Adrenal gland (tissue), 12 donors: ENCODE data around the gene EZR. TPM values are rescaled to one million over a fixed set of nuclear protein-coding genes. Genes with fewer than 3 reads are reported as not detected.
A peak's percentile ranks its signal among the peaks of the same experiment; 100 is the strongest.
"Not testable (repeated sequence)": the region's sequence is repeated elsewhere in the genome, so short reads cannot be mapped to it uniquely, and the experiment has no call there.

ENCODE experiments used
- DNase-seq, 7 donors: peaks; one replicate each; pipeline ENCODE4 v3.0.0-alpha.2; 2019 to 2020
- H3K27ac ChIP-seq, 5 donors: fragments of 200-600 bp; sonication (generic) in 4 of 5; 1 replicate in 3 of 5; 2 replicates in 2 of 5; pipeline versions ENCODE4 v1.5.1 to v1.8.0; 2016 to 2020; ENCODE audit warnings: mild to moderate bottlenecking in 1 of 5
- H3K27me3 ChIP-seq: fragments of 200-600 bp; 2 replicates; pipeline ENCODE4 v1.8.0; 2021
- H3K36me3 ChIP-seq, 2 donors: fragments of 200-600 bp; replicated peaks in 1 of 2; 1 replicate in 1 of 2; 2 replicates in 1 of 2; pipeline versions ENCODE4 v1.5.1 to v1.8.0; 2018 to 2022
- H3K4me1 ChIP-seq, 2 donors: fragments of 200-600 bp; replicated peaks in 1 of 2; 1 replicate in 1 of 2; 2 replicates in 1 of 2; pipeline versions ENCODE4 v1.5.1 to v1.8.0; 2018 to 2021
- H3K4me3 ChIP-seq, 4 donors: fragments of 200-600 bp; sonication (generic) in 3 of 4; one replicate each; pipeline ENCODE4 v1.5.1; 2016 to 2018
- H3K9me3 ChIP-seq, 3 donors: fragments of 200-600 bp; sonication (generic) in 1 of 3; replicated peaks in 1 of 3; 1 replicate in 2 of 3; 2 replicates in 1 of 3; pipeline versions ENCODE4 v1.5.1 to v1.8.0; 2016 to 2021
- POLR2A ChIP-seq, 2 donors: fragments of 450-650 bp; IDR thresholded peaks; one replicate each; pipeline ENCODE4 v1.6.1; 2017; ENCODE audit warnings: antibody characterized with exemption in 2 of 2, mild to moderate bottlenecking in 2 of 2, moderate library complexity in 1 of 2
- WGBS, 4 donors: extraction: QIAGEN DNeasy Blood & Tissue Kit in 2 of 4; methylation state at CpG; one replicate each; pipeline versions ENCODE4 v1.1.5 to v1.1.7; 2013 to 2017; 5-methylcytosine and 5-hydroxymethylcytosine counted together
- intact Hi-C, 2 donors: fragments of 100-400 bp; cut with DNase I; formaldehyde crosslinking; loops; one replicate each; pipeline versions ENCODE4 v1.14.1 to v1.15.0; 2022 to 2023
- polyA plus RNA-seq, 3 donors: library from polyadenylated mRNA; stranded (reverse); fragments of 200-250 nt in 2 of 3; fragments of 350-450 nt in 1 of 3; fragmentation: Illumina TruSeq in 1 of 3; extraction: RNeasy Lipid Tissue Mini Kit (QIAGEN cat#74804) in 1 of 3; gene quantifications; one replicate each; pipeline ENCODE4 v1.2.3, GENCODE V29; 2013 to 2014
- total RNA-seq, 9 donors: library from RNA; depleted of rRNA in 4 of 9; stranded (reverse); fragments of >200 nt in 4 of 9; fragments of 120-200 nt in 1 of 9; fragmentation: NEBNext Ultra II Directional in 1 of 9; extraction: Animal tissue kit (Norgen Biotek cat#: 25700) in 1 of 9; gene quantifications; one replicate each; pipeline versions ENCODE4 v1.1.0 to v1.2.4, GENCODE V29; 2013 to 2023
- TF ChIP-seq, protein P1 (sequence below), 6 experiments: fragments of 450-650 bp in 4 of 6; fragments of 200-600 bp in 2 of 6; sonication (generic) in 1 of 6; IDR thresholded peaks; 1 replicate in 5 of 6; 2 replicates in 1 of 6; pipeline versions ENCODE4 v1.5.1 to v1.8.0; 2016 to 2021; ENCODE audit warnings: antibody characterized with exemption in 6 of 6, mild to moderate bottlenecking in 2 of 6, moderate library complexity in 1 of 6
- donor health status: healthy with polysubstance abuse.
- donor health status: Bipolar disorder and iron deficiency.
- donor health status: DM: yes; HTN: yes; CAD: no.
- donor health status: DM: no; HTN: no; CAD: no.
- donor health status: DM: no; HTN: no; CAD: no.
- donor health status: DM: yes; HTN: yes; CAD: no.

The EZR gene
- total and polyA plus RNA-seq, 12 donors = 80.3 to 476 (median 342) TPM

GRCh38 chr6:158793432-158793831 lies 25.7 kb downstream of the EZR start:
- peaks cover 0 to 10% of the 10 kb centered on the region in 2 donors for H3K36me3 ChIP-seq
- no peak for DNase-seq
- H3K27ac ChIP-seq = no peak overlapping the region
- H3K9me3 ChIP-seq = no peaks in the 10 kb centered on the region
- peaks cover 14 to 18% of the 10 kb centered on the region in 2 donors for H3K4me1 ChIP-seq
- no peak for TF ChIP-seq POLR2A (IDR thresholded peaks at IDR 0.05)
- TF ChIP-seq, protein P1, sequence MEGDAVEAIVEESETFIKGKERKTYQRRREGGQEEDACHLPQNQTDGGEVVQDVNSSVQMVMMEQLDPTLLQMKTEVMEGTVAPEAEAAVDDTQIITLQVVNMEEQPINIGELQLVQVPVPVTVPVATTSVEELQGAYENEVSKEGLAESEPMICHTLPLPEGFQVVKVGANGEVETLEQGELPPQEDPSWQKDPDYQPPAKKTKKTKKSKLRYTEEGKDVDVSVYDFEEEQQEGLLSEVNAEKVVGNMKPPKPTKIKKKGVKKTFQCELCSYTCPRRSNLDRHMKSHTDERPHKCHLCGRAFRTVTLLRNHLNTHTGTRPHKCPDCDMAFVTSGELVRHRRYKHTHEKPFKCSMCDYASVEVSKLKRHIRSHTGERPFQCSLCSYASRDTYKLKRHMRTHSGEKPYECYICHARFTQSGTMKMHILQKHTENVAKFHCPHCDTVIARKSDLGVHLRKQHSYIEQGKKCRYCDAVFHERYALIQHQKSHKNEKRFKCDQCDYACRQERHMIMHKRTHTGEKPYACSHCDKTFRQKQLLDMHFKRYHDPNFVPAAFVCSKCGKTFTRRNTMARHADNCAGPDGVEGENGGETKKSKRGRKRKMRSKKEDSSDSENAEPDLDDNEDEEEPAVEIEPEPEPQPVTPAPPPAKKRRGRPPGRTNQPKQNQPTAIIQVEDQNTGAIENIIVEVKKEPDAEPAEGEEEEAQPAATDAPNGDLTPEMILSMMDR (IDR thresholded peaks at IDR 0.05) = peak in 5 of 6 experiments; percentile 8 to 45 (median 41)
- no peak overlapping the region for H3K4me3 ChIP-seq
- H3K27me3 ChIP-seq = no peaks in the 10 kb centered on the region
- WGBS, 4 donors = 13 to 43% (median 34%) methylated on average over 1 of the region's 1 CpG
- intact Hi-C loops = no loop called here

DNA sequence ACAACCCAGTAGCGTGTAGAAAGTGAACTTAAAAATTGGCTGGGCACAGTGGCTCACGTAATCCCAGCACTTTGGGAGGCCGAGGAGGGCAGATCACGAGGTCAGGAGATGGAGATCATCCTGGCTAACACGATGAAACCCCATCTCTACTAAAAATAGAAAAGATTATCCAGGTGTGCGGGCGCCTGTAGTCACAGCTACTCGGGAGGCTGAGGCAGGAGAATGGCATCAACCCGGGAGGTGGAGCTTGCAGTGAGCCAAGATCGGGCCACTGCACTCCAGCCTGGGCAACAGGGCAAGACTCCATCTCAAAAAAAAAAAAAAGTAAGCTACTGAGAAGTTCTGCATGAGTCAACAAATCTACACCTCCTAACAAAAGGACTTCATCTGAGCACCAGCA lies 26.7 kb downstream of the EZR start:
- not testable (repeated sequence) for H3K9me3 ChIP-seq, H3K4me1 ChIP-seq

GRCh38 chr6:158791274-158791855 lies 27.8 kb downstream of the EZR start:
- H3K9me3 ChIP-seq = no peaks in the 10 kb centered on the region
- no peak overlapping the region for H3K4me3 ChIP-seq
- no peak for TF ChIP-seq POLR2A (IDR thresholded peaks at IDR 0.05)
- TF ChIP-seq, protein P1 (IDR thresholded peaks at IDR 0.05) = no peak
- no peaks in the 10 kb centered on the region for H3K4me1 ChIP-seq
- H3K27ac ChIP-seq = no peak overlapping the region
- H3K27me3 ChIP-seq = no peaks in the 10 kb centered on the region
- DNase-seq = no peak
- 64 to 78% (median 73%) methylated on average over 6 to 7 of the region's 7 CpGs for WGBS, 4 donors
- H3K36me3 ChIP-seq = peaks cover 0 to 29% of the 10 kb centered on the region in 2 donors
- intact Hi-C loops = no loop called here

More for the DNA sequence above, 26.7 kb downstream of the EZR start:
- Histone ChIP-seq H3K36me3 (peaks cover 0 to 18% of the 10 kb centered on the region in 2 donors), H3K27ac (peak overlapping the region in 1 of 5 donors; percentile 3)
- H3K4me3 ChIP-seq, H3K27me3 ChIP-seq, DNase-seq, intact Hi-C loops: not testable (repeated sequence)
- WGBS, 4 donors = 78 to 89% (median 84%) methylated on average over 10 of the region's 10 CpGs

DNA sequence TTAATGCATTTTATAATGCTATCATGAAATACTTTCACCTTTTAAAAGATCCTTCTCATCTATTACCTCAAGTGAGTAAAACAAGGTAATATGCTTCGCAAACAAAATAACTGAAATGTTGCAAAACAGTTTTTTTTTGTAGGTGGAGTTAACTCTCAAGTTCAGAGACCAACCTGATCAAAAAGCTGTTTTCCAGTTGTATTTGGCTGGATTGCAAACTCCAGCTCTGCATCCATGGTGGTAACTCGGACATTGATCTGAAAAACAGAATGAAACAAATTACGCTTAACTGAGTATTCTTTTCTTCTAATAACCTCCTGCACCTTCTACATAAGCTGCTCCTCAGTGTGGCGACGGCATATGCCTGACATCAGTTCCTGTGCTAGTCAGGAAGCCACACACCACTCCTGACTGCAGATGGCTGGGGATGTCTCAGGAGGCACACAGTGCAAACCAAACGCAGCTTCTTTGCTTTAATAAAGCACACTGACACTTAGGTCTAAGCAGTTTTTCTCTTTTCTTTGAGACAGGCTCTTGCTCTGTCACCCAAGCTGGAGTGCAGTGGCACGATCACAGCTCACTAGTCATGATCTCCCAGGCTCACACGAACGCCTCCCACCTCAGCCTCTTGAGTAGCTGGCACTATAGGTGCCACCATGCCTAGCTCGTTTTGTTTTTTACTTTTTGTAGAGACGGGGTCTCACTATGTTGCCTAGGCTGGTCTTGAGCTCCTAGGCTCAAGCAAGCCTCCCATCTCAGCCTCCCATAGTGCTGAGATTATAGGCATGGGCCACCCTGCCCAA lies 29.9 kb downstream of the EZR start:
- intact Hi-C loops = no loop called here
- no peak for TF ChIP-seq POLR2A (IDR thresholded peaks at IDR 0.05)
- TF ChIP-seq, protein P1 (IDR thresholded peaks at IDR 0.05) = no peak
- Histone ChIP-seq H3K27me3 (no peaks in the 10 kb centered on the region), H3K4me3 (no peak overlapping the region), H3K9me3 (no peaks in the 10 kb centered on the region), H3K4me1 (no peaks in the 10 kb centered on the region), H3K27ac (peak overlapping the region in 1 of 5 donors; percentile 9), H3K36me3 (peaks cover 0 to 49% of the 10 kb centered on the region in 2 donors)
- WGBS, 4 donors = 78 to 88% (median 86%) methylated on average over 11 of the region's 11 CpGs
- peak in 1 of 7 donors; percentile 20 for DNase-seq
